ENCODE results near the gene NT5C3B. TPM values are rescaled to one million over a fixed set of nuclear protein-coding genes. Genes with fewer than 3 reads are reported as not detected.
"Not testable (repeated sequence)": the region's sequence is repeated elsewhere in the genome, so short reads cannot be mapped to it uniquely, and the experiment has no call there.

The NT5C3B gene
- total RNA-seq (10 to 100 TPM; 30.6 to 34.7 TPM), polyA plus RNA-seq (ENCODE audit: insufficient read length in 6 of 6) (100 to 1,000 TPM in 1 of 6 donors, 10 to 100 TPM in 5; 87.7 to 101 (median 90.3) TPM)
- long read RNA-seq, donor 1, transcript NT5C3B-216 (8 exons, 1,534 nt): major isoform, 22 of 79 reads
- long read RNA-seq, donor 1, partial matches to known transcripts: 43 of 79 reads
- long read RNA-seq, donor 1, other reads (novel, unspliced or antisense): 0 of 79 reads
- long read RNA-seq, donor 2, transcript NT5C3B-206 (9 exons, 1,573 nt): minor isoform, 6 of 71 reads
- long read RNA-seq, donor 2, transcript NT5C3B-216 (8 exons, 1,534 nt): major isoform, 24 of 71 reads
- long read RNA-seq, donor 2, partial matches to known transcripts: 32 of 71 reads
- long read RNA-seq, donor 2, other reads (novel, unspliced or antisense): 0 of 71 reads
- long read RNA-seq, donor 3, transcript NT5C3B-216 (8 exons, 1,534 nt): major isoform, 25 of 63 reads
- long read RNA-seq, donor 3, transcript NT5C3B-206 (9 exons, 1,573 nt): minor isoform, 6 of 63 reads
- long read RNA-seq, donor 3, partial matches to known transcripts: 21 of 63 reads
- long read RNA-seq, donor 3, other reads (novel, unspliced or antisense): 0 of 63 reads
- long read RNA-seq, donor 4, transcript NT5C3B-203 (9 exons, 975 nt): minor isoform, 7 of 34 reads
- long read RNA-seq, donor 4, transcript NT5C3B-216 (8 exons, 1,534 nt): major isoform, 18 of 34 reads
- long read RNA-seq, donor 4, partial matches to known transcripts: 0 of 34 reads
- long read RNA-seq, donor 4, other reads (novel, unspliced or antisense): 7 of 34 reads
- long read RNA-seq, donor 5, transcript NT5C3B-216 (8 exons, 1,534 nt): major isoform, 21 of 56 reads
- long read RNA-seq, donor 5, partial matches to known transcripts: 25 of 56 reads
- long read RNA-seq, donor 5, other reads (novel, unspliced or antisense): 0 of 56 reads
- long read RNA-seq, donor 6, transcript NT5C3B-203 (9 exons, 975 nt): minor isoform, 5 of 46 reads
- long read RNA-seq, donor 6, transcript NT5C3B-216 (8 exons, 1,534 nt): major isoform, 22 of 46 reads
- long read RNA-seq, donor 6, partial matches to known transcripts: 13 of 46 reads
- long read RNA-seq, donor 6, other reads (novel, unspliced or antisense): 0 of 46 reads
- long read RNA-seq, donor 7, transcript NT5C3B-216 (8 exons, 1,534 nt): major isoform, 12 of 32 reads
- long read RNA-seq, donor 7, partial matches to known transcripts: 10 of 32 reads
- long read RNA-seq, donor 7, other reads (novel, unspliced or antisense): 0 of 32 reads
- long read RNA-seq, donor 8, transcript NT5C3B-216 (8 exons, 1,534 nt): major isoform, 20 of 43 reads
- long read RNA-seq, donor 8, partial matches to known transcripts: 15 of 43 reads
- long read RNA-seq, donor 8, other reads (novel, unspliced or antisense): 0 of 43 reads
- long read RNA-seq, donor 9: 0 reads
- long read RNA-seq, donor 10, transcript NT5C3B-216 (8 exons, 1,534 nt): major isoform, 14 of 33 reads
- long read RNA-seq, donor 10, partial matches to known transcripts: 0 of 33 reads
- long read RNA-seq, donor 10, other reads (novel, unspliced or antisense): 12 of 33 reads
- long read RNA-seq, donor 11: 0 reads
- long read RNA-seq, donor 12, transcript NT5C3B-216 (8 exons, 1,534 nt): major isoform, 19 of 40 reads
- long read RNA-seq, donor 12, partial matches to known transcripts: 14 of 40 reads
- long read RNA-seq, donor 12, other reads (novel, unspliced or antisense): 0 of 40 reads

DNA sequence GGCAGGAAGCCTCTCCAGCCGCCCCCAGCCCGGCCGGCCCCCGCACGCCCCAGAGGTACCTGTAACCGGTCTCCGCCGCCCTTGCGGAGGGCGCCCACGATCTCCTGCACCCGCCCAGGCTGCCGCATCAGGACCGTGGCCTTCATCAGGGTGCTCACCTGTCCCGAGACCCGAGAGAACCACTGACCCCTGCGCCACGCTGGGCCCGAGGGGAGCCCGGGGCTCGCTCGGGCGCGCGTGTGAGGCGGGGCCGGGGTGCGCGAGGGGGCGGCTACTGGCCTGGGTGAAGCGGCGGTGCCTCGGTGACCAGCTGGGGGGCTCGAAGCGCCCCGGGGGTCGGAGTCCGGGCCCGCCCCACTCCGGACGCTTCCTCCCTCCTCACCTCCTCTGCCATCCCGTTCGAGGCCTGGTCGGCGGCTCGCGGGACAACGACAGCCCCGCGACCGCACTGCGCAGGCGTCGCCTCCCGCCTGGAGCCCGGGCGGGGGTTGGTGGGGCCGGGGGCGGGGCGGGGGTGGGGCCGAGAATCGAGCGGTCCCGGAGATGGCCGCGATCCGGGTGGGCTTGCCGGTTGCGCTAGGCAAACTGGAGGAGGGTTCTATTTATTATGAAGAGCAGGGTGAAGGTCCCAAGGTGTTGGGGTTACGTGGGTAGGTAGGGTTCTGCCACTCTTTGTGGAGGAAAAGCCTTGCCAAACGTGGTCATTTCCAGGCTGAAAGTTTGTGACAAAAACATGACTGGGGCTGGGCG lies at the start of gene NT5C3B:
NT5C3B (minus strand) TSS at position 433 of the 750 bp plus-strand sequence; CDS start at position 394, 39 bp downstream.
- peak; percentile 46 to 86 (median 62) for DNase-seq
- Histone ChIP-seq H3K36me3 (peaks cover 0 to 13% of the 10 kb centered on the region in 2 donors), H3K4me1 (peaks cover 4 to 15% of the 10 kb centered on the region in 2 donors), H3K27me3 (peaks cover 0 to 14% of the 10 kb centered on the region in 2 donors), H3K9me3 (no peaks in the 10 kb centered on the region), H3K4me3 (peak within 1 kb of the TSS; percentile 71 to 90), H3K27ac (peak within 1 kb of the TSS; percentile 35 to 55)
- TF ChIP-seq, protein P1, sequence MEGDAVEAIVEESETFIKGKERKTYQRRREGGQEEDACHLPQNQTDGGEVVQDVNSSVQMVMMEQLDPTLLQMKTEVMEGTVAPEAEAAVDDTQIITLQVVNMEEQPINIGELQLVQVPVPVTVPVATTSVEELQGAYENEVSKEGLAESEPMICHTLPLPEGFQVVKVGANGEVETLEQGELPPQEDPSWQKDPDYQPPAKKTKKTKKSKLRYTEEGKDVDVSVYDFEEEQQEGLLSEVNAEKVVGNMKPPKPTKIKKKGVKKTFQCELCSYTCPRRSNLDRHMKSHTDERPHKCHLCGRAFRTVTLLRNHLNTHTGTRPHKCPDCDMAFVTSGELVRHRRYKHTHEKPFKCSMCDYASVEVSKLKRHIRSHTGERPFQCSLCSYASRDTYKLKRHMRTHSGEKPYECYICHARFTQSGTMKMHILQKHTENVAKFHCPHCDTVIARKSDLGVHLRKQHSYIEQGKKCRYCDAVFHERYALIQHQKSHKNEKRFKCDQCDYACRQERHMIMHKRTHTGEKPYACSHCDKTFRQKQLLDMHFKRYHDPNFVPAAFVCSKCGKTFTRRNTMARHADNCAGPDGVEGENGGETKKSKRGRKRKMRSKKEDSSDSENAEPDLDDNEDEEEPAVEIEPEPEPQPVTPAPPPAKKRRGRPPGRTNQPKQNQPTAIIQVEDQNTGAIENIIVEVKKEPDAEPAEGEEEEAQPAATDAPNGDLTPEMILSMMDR (IDR thresholded peaks at IDR 0.05): no peak
- ATAC-seq: peak; percentile 96
- intact Hi-C loops (cut with DNase I): no loop called here

DNA sequence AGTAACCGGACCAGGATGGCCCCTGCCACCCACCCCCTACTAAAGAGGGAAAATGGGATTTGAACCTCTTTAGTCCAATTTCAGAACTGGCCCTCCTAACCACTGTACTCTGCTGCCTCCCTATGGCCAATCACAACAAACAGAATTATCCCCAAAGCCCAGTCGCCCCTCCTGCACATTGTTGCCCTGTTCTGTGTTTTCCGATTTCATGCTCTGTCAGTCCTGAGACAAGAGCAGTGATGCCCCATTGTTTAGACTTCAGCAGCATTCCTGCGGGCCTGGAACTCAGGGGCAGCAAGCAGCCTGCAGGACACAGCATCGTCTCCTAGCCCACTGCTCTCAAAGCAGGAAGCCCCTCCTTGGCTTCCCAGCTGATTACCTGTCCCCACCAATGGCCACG lies 49.7 kb upstream of the NT5C3B start:
- Histone ChIP-seq H3K27ac (no peak overlapping the region), H3K4me1 (no peaks in the 10 kb centered on the region), H3K27me3 (no peaks in the 10 kb centered on the region), H3K4me3 (no peak overlapping the region), H3K9me3 (no peaks in the 10 kb centered on the region), H3K36me3 (peaks cover 0 to 100% of the 10 kb centered on the region in 2 donors)
- no peak for DNase-seq
- TF ChIP-seq, protein P1 (IDR thresholded peaks at IDR 0.05): no peak
- intact Hi-C loops (cut with DNase I): no loop called here
- ATAC-seq: no peak

DNA sequence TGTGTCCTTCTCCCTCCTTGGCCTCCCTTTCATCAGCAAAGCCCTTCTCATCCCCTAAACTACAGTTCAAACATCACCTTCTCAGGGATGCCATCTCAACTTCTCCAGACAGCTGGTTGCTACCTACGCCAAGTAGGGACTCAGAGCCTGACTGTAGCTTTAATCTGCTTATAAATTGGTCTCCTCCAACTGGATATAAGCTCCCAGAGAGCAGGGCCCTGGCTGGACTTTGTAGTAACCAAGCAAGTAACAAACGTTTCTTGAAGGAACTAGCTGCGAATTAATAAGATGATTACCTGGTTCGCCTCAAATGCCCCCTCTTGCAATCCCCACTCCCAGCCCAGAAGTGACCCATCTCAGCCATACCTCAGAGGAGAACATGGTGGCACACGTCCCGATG lies 46.7 kb upstream of the NT5C3B start:
- ATAC-seq: no peak
- TF ChIP-seq, protein P1 (IDR thresholded peaks at IDR 0.05): no peak
- Histone ChIP-seq H3K27ac (no peak overlapping the region), H3K4me3 (no peak overlapping the region), H3K4me1 (no peaks in the 10 kb centered on the region), H3K36me3 (peaks cover 0 to 100% of the 10 kb centered on the region in 2 donors), H3K9me3 (no peaks in the 10 kb centered on the region), H3K27me3 (no peaks in the 10 kb centered on the region)
- DNase-seq: no peak
- intact Hi-C loops (cut with DNase I): no loop called here

DNA sequence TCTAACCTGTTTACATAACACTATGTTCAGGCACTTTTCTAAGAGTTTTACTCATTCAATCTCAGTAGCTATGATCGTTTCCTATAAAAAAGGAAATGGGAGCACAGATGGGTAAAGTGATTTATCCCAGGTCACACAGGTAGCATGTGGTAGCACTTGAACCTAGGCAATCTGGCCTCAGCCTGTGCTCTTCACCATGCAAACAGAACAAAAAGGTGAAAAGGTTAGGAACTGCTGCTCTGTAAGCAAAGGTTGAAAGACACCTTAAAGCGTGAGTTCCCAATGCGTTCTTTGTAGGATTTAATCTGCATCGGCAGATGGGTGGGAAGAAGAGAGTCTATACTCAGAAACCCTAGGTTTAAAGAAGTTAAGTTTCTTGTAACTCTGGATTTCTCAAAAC lies 44.1 kb upstream of the NT5C3B start:
- no peak overlapping the region for H3K4me3 ChIP-seq
- H3K36me3 ChIP-seq: peaks cover 0 to 89% of the 10 kb centered on the region in 2 donors
- no peak for DNase-seq
- intact Hi-C loops (cut with DNase I): no loop called here
- H3K27me3 ChIP-seq: no peaks in the 10 kb centered on the region
- no peaks in the 10 kb centered on the region for H3K4me1 ChIP-seq
- TF ChIP-seq, protein P1 (IDR thresholded peaks at IDR 0.05): no peak
- no peaks in the 10 kb centered on the region for H3K9me3 ChIP-seq
- H3K27ac ChIP-seq: no peak overlapping the region
- no peak for ATAC-seq

DNA sequence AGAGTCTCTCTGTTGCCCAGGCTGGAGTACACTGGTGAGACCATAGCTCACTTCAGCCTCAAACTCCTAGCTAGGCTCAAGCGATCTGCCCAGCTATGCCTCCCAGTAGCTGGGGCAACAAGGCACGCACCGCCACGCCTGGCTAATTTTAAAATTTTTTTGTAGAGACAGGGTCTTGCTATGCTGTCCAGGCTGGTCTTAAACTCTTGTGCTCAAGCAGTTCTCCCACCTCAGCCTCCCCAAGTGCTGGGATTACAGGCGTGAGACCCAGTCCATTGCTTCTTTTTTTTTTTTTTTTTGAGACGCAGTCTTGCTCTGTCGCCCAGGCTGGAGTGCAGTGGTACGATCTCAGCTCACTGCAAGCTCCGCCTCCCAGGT lies 38.2 kb upstream of the NT5C3B start:
- peaks cover 0 to 89% of the 10 kb centered on the region in 2 donors for H3K36me3 ChIP-seq

More for the DNA sequence above, 38.2 kb upstream of the NT5C3B start:
- ATAC-seq; intact Hi-C loops (cut with DNase I); H3K27ac ChIP-seq; H3K4me1 ChIP-seq; H3K4me3 ChIP-seq; DNase-seq; H3K27me3 ChIP-seq; H3K9me3 ChIP-seq: not testable (repeated sequence)

All from left lung (tissue), 14 donors.